IPS-18a (cell line): Measurements from ENCODE around the gene TINAG.

Source experiments
- H3K27ac ChIP-seq: one replicate; pipeline ENCODE4 v1.5.1; 2013; ENCODE audit warnings: low read length
- H3K27me3 ChIP-seq: one replicate; pipeline ENCODE4 v1.6.1; 2013; ENCODE audit warnings: mild to moderate bottlenecking, low read length; ENCODE audit not compliant: control insufficient read depth, insufficient read depth
- H3K36me3 ChIP-seq: one replicate; pipeline ENCODE4 v1.6.1; 2013; ENCODE audit warnings: low read depth, low read length; ENCODE audit not compliant: control insufficient read depth
- H3K4me1 ChIP-seq: one replicate; pipeline ENCODE4 v1.6.1; 2013; ENCODE audit warnings: low read depth, low read length; ENCODE audit not compliant: control insufficient read depth
- H3K4me3 ChIP-seq: one replicate; pipeline ENCODE4 v1.5.1; 2013; ENCODE audit warnings: low read length
- H3K9ac ChIP-seq: one replicate; pipeline ENCODE4 v1.6.1; 2013; ENCODE audit warnings: mild to moderate bottlenecking, low read length, moderate library complexity
- H3K9me3 ChIP-seq: one replicate; pipeline ENCODE4 v1.6.1; 2013; ENCODE audit warnings: low read depth, low read length; ENCODE audit not compliant: control insufficient read depth

The TINAG gene

GRCh38 chr6:54284161-54284860 is 23.9 kb upstream of the TINAG start:
- no peaks in the 10 kb centered on the region for H3K27me3 ChIP-seq
- H3K9ac ChIP-seq, result no peak overlapping the region
- H3K27ac ChIP-seq, result no peak overlapping the region
- no peak overlapping the region for H3K4me3 ChIP-seq
- H3K9me3 ChIP-seq, result no peaks in the 10 kb centered on the region
- no peaks in the 10 kb centered on the region for H3K36me3 ChIP-seq
- no peaks in the 10 kb centered on the region for H3K4me1 ChIP-seq

GRCh38 chr6:54285595-54285994 is 22.6 kb upstream of the TINAG start:
- no peaks in the 10 kb centered on the region for H3K4me1 ChIP-seq
- H3K9ac ChIP-seq, result no peak overlapping the region
- H3K27me3 ChIP-seq, result no peaks in the 10 kb centered on the region
- no peak overlapping the region for H3K27ac ChIP-seq
- no peak overlapping the region for H3K4me3 ChIP-seq
- no peaks in the 10 kb centered on the region for H3K36me3 ChIP-seq
- no peaks in the 10 kb centered on the region for H3K9me3 ChIP-seq

- H3K9ac ChIP-seq, result no peak overlapping the region
- no peaks in the 10 kb centered on the region for H3K27me3 ChIP-seq
- no peak overlapping the region for H3K27ac ChIP-seq
- H3K4me3 ChIP-seq, result no peak overlapping the region
- H3K36me3 ChIP-seq, result no peaks in the 10 kb centered on the region
- H3K4me1 ChIP-seq, result no peaks in the 10 kb centered on the region
- H3K9me3 ChIP-seq, result no peaks in the 10 kb centered on the region
Observed at GRCh38 chr6:54286141-54286540, 22.1 kb upstream of the TINAG start.

- Histone ChIP-seq H3K9ac (no peak overlapping the region), H3K4me1 (peaks cover 6% of the 10 kb centered on the region), H3K9me3 (no peaks in the 10 kb centered on the region), H3K4me3 (no peak overlapping the region), H3K36me3 (no peaks in the 10 kb centered on the region), H3K27ac (no peak overlapping the region), H3K27me3 (no peaks in the 10 kb centered on the region)
Observed at GRCh38 chr6:54288474-54288873, 19.8 kb upstream of the TINAG start.

- Histone ChIP-seq H3K36me3 (no peaks in the 10 kb centered on the region), H3K27ac (no peak overlapping the region), H3K4me3 (no peak overlapping the region), H3K9ac (no peak overlapping the region), H3K27me3 (no peaks in the 10 kb centered on the region), H3K9me3 (no peaks in the 10 kb centered on the region), H3K4me1 (peaks cover 6% of the 10 kb centered on the region)
Observed at GRCh38 chr6:54289426-54289825, 18.8 kb upstream of the TINAG start.

GRCh38 chr6:54291146-54291545 is 17.1 kb upstream of the TINAG start:
- no peak overlapping the region for H3K4me3 ChIP-seq
- no peak overlapping the region for H3K27ac ChIP-seq
- no peak overlapping the region for H3K9ac ChIP-seq

GRCh38 chr6:54291738-54292137 is 16.5 kb upstream of the TINAG start:
- no peak overlapping the region for H3K9ac ChIP-seq
- H3K27ac ChIP-seq, result no peak overlapping the region
- no peaks in the 10 kb centered on the region for H3K36me3 ChIP-seq
- H3K4me3 ChIP-seq, result no peak overlapping the region
- peaks cover 6% of the 10 kb centered on the region for H3K4me1 ChIP-seq
- no peaks in the 10 kb centered on the region for H3K9me3 ChIP-seq
- H3K27me3 ChIP-seq, result no peaks in the 10 kb centered on the region

More at GRCh38 chr6:54291146-54291545, 17.1 kb upstream of the TINAG start:
- no peaks in the 10 kb centered on the region for H3K9me3 ChIP-seq
- no peaks in the 10 kb centered on the region for H3K36me3 ChIP-seq
- peaks cover 6% of the 10 kb centered on the region for H3K4me1 ChIP-seq
- no peaks in the 10 kb centered on the region for H3K27me3 ChIP-seq

- H3K27ac ChIP-seq, result no peak overlapping the region
- H3K9me3 ChIP-seq, result no peaks in the 10 kb centered on the region
- H3K36me3 ChIP-seq, result no peaks in the 10 kb centered on the region
- H3K4me1 ChIP-seq, result peaks cover 6% of the 10 kb centered on the region
- H3K27me3 ChIP-seq, result no peaks in the 10 kb centered on the region
- H3K9ac ChIP-seq, result no peak overlapping the region
- no peak overlapping the region for H3K4me3 ChIP-seq
Observed at GRCh38 chr6:54294965-54295532, 13.2 kb upstream of the TINAG start.

GRCh38 chr6:54299542-54300269 is 8.5 kb upstream of the TINAG start:
- Histone ChIP-seq H3K4me3 (no peak overlapping the region), H3K9ac (no peak overlapping the region), H3K36me3 (no peaks in the 10 kb centered on the region), H3K4me1 (no peaks in the 10 kb centered on the region), H3K27ac (no peak overlapping the region), H3K9me3 (no peaks in the 10 kb centered on the region), H3K27me3 (no peaks in the 10 kb centered on the region)

GRCh38 chr6:54301770-54302169 is 6.5 kb upstream of the TINAG start:
- no peaks in the 10 kb centered on the region for H3K36me3 ChIP-seq
- no peaks in the 10 kb centered on the region for H3K27me3 ChIP-seq
- no peak overlapping the region for H3K4me3 ChIP-seq
- no peaks in the 10 kb centered on the region for H3K9me3 ChIP-seq
- H3K9ac ChIP-seq, result no peak overlapping the region
- H3K4me1 ChIP-seq, result no peaks in the 10 kb centered on the region
- H3K27ac ChIP-seq, result no peak overlapping the region

- Histone ChIP-seq H3K9me3 (no peaks in the 10 kb centered on the region), H3K9ac (no peak overlapping the region), H3K36me3 (no peaks in the 10 kb centered on the region), H3K4me1 (no peaks in the 10 kb centered on the region), H3K4me3 (no peak overlapping the region), H3K27me3 (no peaks in the 10 kb centered on the region), H3K27ac (no peak overlapping the region)
Observed at GRCh38 chr6:54307439-54307910, 766 bp upstream of the TINAG start.
